Astrocyte of the cerebellum (primary cell): ENCODE measurements around the gene FSCN2.
"Not testable (repeated sequence)": the region's sequence is repeated elsewhere in the genome, so short reads cannot be mapped to it uniquely, and the experiment has no call there.

Source experiments
- DNase-seq: peaks from one replicate; pipeline ENCODE4 v3.0.0-alpha.2; 2011; ENCODE audit warnings: low read depth
- H3K4me3 ChIP-seq: 2 replicates; pipeline ENCODE4 v1.5.1; 2011; ENCODE audit warnings: mild to moderate bottlenecking, low read depth, low read length, moderate library complexity
- CTCF ChIP-seq: IDR thresholded peaks from 2 replicates; pipeline ENCODE4 v1.5.1; 2012; ENCODE audit warnings: low read length, low read depth, moderate library complexity, mild to moderate bottlenecking; ENCODE audit errors: missing control alignments
- in situ Hi-C: cut with HindIII; loops from 2 replicates; pipeline ENCODE4 v1.10.0; 2017; ENCODE audit warnings: low sequenced_read_pairs

The FSCN2 gene

GRCh38 chr17:81526662-81527571, 1.3 kb upstream of the FSCN2 start:
- no peak for DNase-seq
- no peak for TF ChIP-seq CTCF
- in situ Hi-C loops: no loop called here
- H3K4me3 ChIP-seq: no peak overlapping the region

- no peak overlapping the region for H3K4me3 ChIP-seq
- no peak for TF ChIP-seq CTCF
- in situ Hi-C loops: no loop called here
- DNase-seq: no peak
Observed at GRCh38 chr17:81528384-81528650, 140 bp downstream of the FSCN2 start.

GRCh38 chr17:81528651-81529436, 667 bp downstream of the FSCN2 start:
- no peak for TF ChIP-seq CTCF
- DNase-seq: no peak
- H3K4me3 ChIP-seq: no peak overlapping the region
- in situ Hi-C loops: no loop called here

GRCh38 chr17:81529437-81529803, 1.2 kb downstream of the FSCN2 start:
- TF ChIP-seq CTCF: no peak
- DNase-seq: no peak
- no peak overlapping the region for H3K4me3 ChIP-seq
- in situ Hi-C loops: no loop called here

GRCh38 chr17:81531013-81531412, 2.8 kb downstream of the FSCN2 start:
- in situ Hi-C loops, DNase-seq, H3K4me3 ChIP-seq: not testable (repeated sequence)

- in situ Hi-C loops, DNase-seq: not testable (repeated sequence)
Observed at GRCh38 chr17:81531998-81532404, 3.8 kb downstream of the FSCN2 start.

GRCh38 chr17:81532490-81533287, 4.5 kb downstream of the FSCN2 start:
- in situ Hi-C loops: no loop called here
- TF ChIP-seq CTCF: no peak

More at GRCh38 chr17:81531998-81532404, 3.8 kb downstream of the FSCN2 start:
- H3K4me3 ChIP-seq: not testable (repeated sequence)

More at GRCh38 chr17:81532490-81533287, 4.5 kb downstream of the FSCN2 start:
- DNase-seq: no peak
- H3K4me3 ChIP-seq: no peak overlapping the region
